PFSK-1 (cell line): ENCODE data around the gene ARHGAP42.

Source experiments
- POLR2AphosphoS5 ChIP-seq: IDR thresholded peaks from 2 replicates; pipeline ENCODE4 v1.6.1; 2012; ENCODE audit warnings: low read depth, mild to moderate bottlenecking, control low read depth, low read length, moderate library complexity
- REST ChIP-seq, 2 experiments: IDR thresholded peaks; 2 replicates each; pipeline versions ENCODE4 v1.6.1 to v1.8.0; 2011 to 2012; ENCODE audit warnings: low read depth in 2 of 2, low read length in 2 of 2, control low read depth in 1 of 2, inconsistent platforms in 1 of 2, mild to moderate bottlenecking in 1 of 2, moderate library complexity in 1 of 2; ENCODE audit not compliant: insufficient read depth in 1 of 2
- SIN3A ChIP-seq: IDR thresholded peaks from 2 replicates; pipeline ENCODE4 v1.6.1; 2012; ENCODE audit warnings: mild to moderate bottlenecking, low read length, moderate library complexity, borderline replicate concordance; ENCODE audit not compliant: insufficient read depth

- no peak for TF ChIP-seq POLR2AphosphoS5
- no peak for TF ChIP-seq REST (IDR thresholded peaks at IDR 0.05; ENCODE audit: insufficient read depth in 1 of 2, low read depth in 2 of 2, low read length in 2 of 2)
- no peak for TF ChIP-seq SIN3A
Observed at GRCh38 chr11:100876815-100877520, 189.9 kb downstream of the ARHGAP42 start.
